Kidney glomerular epithelial cell (primary cell): ENCODE results near the gene CCDC33.

Source experiments
- DNase-seq: peaks from one replicate; lab custom pipeline; 2025; lab: John Stamatoyannopoulos, UW

CCDC33 gene

DNA sequence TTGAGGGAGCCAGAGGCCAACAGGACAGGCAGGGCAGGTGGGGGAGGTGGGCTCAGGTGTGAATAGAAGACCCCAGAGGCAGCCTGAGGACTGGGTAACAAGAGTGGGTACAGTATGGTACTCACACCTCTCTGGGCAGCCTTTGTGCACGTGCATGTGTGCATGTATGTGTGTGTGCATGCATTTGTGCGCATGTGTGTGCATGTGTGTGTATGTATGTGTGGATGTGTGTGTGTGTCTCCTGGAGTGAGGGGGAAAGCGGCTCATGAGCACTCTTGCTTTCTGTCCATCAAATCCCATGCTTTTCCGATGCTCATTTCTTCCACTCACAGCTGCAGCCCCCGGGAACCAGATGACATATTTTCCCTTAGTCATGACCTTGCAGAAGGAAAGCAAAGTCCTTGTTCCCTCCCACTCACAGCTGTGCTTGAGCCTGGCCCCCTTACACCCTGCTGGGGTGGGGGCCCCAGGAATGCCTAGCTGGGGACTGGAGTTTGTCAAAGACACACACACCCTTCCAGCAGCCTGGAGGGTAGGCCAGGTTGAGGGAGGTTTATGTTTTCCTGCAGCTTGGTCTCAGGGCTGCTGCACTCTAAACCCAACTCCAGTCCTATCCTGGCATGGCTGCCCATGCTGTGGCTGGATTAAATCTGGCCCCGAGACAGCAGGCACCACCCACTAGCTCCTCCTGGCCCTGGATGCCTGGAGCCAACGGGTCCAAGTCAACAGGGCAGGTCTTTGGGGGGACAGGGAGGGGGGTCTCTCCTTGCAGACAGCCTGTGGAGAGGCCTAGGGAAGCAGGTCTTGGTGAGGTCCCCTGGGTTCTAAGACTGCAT is 22.5 kb downstream of the CCDC33 start:
- no peak for DNase-seq

- no peak for DNase-seq
These were observed 23.1 kb downstream of the CCDC33 start for GRCh38 chr15:74259292-74259648.

DNA sequence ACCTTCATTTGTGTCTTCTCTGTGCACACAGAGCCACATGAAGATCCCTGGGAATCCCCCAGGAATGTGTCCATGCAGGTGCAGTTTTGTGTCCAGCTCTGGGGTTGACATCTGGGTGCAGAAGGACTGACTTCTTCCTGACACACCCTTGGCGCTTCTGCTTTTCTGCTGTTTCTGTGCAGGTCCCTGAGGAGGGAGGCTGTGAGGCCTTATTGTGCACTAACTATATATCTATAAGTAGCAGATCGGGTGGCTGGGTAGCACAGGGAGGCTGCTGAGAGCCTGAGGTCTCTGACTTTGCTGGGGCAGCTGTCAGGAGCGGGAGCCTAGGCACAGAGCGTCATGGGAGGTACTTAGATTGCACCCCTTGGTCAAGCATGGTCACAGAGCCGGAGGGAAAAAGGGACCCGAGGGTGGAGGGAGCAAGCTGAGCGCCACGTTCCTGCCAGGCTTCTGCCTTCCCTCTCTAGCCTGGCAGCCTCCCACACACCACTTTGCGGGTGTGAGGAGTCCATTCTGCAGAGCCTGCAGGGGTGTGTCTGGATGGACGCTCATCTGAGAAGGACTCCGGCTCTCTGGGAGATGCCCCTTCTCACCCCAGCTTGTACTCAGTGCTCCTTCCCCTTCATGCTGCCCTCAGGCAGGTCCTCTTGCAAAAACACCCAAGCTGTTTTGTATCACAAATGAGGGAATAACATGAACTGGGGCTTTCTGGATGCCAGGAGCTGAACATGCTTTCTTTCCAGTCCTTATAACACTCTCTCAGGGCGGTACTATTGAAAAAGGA is 23.9 kb downstream of the CCDC33 start:
- no peak for DNase-seq

DNA sequence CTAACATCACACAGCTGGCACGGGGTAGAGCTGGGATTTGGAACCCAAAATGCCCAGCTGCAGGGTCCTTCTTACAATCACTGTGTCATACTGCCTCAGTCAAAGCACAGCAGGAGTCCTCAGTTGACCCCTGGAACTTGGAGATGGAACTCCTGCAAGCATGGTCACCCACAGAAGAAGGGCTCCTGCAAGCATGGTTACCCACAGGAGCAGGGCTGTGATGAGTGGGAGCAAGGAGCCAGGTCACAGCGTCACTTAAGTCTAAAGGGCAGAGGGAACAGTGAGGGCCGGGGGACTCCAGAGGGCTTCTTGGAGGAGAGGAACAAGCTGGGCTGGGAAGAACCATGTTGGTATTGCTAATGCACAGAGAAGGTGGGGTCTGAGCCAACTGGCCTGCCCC is 24.9 kb downstream of the CCDC33 start:
- DNase-seq = no peak

GRCh38 chr15:74261685-74262084 is 25.6 kb downstream of the CCDC33 start:
- no peak for DNase-seq

DNA sequence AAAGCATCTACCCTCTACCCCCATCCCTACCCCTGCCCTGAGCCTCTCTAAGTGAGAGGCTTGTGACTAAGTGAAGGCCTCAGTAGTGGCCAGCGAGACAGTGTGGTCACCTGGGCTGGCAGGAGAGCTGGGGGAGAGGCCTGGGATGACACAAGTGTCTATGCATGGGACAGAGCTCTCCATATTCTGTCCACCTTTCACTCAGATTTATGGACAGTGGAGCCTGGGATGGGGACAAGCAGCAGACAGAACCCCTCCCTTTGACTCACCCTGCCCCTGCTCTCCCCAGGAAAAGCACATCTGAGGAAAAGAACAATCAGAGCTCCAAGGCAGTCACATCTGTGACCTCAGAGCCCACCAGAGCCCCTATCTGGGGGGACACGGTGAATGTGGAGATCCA is 26.0 kb downstream of the CCDC33 start:
- DNase-seq = no peak

DNA sequence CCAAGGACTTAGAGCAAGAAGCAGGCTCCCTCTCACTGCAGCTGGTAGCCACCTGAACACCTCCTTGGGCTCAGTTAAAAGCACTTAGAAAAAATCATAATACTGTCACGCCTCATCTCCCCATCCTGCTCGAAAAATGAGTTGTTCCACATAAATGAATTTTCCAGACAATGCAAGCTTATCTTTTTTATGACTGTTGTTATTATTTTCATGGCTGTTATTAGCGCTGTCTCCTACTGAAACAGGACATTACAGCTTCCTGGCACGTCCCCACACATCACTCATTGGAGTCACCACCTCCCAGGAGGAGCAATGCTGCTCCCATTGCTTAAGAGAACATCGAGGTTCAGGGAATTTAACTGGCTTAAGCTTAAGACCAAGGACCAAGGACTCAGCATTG is 26.5 kb downstream of the CCDC33 start:
- no peak for DNase-seq

- DNase-seq = no peak
These were observed 27.3 kb downstream of the CCDC33 start for GRCh38 chr15:74263466-74263865.

DNA sequence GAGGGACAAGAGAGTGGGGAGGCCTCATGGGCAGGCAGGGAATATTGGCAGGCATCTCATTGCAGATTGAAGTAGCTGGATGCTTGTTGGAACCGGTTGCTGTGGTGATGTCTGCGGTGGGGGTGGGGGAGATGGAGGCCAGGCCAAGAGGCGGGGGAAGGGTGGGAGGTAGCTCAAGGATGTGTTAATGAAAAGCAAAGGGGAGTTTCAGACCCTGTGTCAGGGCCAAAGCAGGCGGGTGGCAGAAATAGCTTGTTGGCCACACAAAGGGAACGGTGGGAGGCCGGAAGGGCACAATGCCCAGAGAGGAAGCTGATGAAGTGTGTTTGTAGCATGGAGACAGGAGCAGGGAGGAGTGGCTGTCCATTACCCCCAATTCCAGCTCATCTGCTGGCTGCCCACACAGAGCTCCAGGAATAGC is 28.0 kb downstream of the CCDC33 start:
- no peak for DNase-seq

DNA sequence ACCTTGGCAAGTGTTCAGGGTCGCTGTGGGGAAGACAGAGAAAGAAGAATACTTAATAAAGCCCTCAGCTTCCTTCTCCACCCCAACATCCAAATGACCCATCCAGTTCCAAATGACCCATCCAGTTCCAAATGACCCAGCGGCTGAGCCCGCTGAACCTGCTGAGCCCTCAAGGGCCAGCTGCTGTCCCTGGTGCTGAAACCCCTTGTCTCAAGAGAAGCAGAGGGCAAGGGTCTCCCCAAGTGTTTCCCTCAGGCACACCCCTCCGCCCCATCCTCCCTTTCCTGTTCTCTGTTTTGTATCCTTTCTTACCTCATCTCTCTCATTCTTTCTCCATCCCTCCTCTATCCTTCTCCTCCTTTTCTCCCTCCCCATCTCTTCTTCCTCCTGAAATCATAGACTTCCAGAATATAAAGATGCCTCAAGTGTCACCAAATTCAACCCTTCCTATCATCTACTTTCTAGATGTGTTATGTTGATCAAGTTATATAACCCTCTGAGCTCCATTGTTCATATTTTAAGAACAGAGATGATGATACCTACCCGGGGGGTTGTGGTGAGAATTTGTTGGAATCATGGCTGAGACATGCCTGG is 29.0 kb downstream of the CCDC33 start:
- no peak for DNase-seq

GRCh38 chr15:74268020-74268419 is 31.9 kb downstream of the CCDC33 start:
- DNase-seq = no peak

DNA sequence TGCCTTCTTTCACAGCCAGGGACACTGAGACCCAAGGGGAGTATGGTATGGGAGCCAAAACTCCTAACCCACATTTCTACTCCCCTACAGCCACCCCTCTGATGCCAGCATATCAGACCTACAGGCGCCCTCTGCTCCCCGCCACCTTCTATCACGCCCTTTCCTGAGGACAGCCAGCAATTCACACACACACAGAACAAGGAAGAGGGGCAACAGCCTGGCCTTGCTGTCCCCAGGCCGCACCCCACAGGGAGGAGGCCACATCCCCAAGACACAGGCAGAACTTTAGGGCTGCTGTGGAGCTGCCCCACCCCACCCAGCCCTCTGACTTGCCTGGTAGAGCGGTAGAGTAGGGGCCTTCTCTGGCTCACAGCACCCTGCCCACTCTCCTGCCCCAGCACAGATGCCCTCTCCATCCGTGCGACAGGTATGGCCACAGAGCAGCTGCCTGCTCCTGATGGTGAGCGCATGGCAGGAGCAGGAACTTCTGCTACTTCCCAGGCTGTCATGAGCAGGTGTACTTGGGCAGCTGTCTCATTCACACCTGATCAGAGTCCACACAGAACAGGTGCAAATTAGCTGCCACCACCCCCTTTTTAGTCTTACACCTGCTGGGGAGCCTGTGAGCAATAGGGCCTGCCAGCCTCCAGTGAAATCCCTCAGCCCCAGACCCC is 33.4 kb downstream of the CCDC33 start:
- DNase-seq = no peak

DNA sequence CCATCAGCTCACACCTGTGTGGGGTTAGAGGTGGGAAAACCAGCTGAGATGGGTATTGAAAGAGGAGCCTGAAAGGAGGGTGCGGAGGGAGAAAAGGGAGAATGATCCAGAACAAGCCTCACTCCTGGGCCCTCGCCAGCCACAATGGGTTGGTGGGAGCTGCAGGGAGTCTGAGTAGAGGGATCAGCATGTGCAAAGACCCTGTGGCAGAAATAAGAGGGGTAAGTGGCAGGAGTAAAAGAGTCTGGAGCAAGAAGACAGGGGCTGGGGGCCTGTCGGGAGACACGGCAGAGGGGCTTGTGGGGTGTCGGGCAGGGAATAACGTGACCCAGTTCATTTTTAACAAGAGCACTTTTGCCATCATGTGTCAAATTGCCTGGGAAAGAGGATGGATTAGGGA is 34.0 kb downstream of the CCDC33 start:
- no peak for DNase-seq

DNA sequence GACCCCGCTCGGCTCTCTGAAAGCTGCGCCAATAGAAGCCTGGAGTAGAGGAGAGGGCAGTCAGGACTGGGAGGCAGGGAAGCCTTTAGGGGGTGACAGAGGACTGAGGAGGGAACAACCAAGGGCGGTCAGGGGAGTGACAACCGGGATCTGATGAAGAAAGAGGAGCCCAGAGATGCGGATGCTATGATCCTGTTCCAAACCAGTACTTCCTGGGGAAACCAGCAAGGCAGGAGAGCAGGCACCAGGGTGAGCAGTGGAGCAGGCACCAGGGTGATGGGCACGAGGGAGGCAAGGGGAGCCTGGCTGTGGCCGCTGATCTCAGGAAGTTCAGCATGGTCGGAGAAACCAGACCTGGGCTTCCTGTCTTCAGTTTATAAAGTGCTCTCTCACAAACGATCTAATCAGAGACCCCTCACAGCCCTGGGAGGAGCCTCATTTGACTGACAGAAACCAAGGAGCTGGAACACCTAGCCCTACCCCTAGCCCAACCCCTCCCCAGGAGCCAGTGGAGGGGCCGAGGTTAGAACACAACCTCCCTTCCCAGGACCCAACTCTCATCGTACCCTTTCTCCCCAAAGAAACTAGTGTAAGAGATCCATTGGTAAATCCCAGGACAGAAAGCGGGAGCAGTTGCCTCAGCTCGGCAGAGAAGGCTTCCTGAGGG is 34.9 kb downstream of the CCDC33 start:
- DNase-seq = no peak

- DNase-seq = no peak
These were observed 36.7 kb downstream of the CCDC33 start for GRCh38 chr15:74272812-74273211.

DNA sequence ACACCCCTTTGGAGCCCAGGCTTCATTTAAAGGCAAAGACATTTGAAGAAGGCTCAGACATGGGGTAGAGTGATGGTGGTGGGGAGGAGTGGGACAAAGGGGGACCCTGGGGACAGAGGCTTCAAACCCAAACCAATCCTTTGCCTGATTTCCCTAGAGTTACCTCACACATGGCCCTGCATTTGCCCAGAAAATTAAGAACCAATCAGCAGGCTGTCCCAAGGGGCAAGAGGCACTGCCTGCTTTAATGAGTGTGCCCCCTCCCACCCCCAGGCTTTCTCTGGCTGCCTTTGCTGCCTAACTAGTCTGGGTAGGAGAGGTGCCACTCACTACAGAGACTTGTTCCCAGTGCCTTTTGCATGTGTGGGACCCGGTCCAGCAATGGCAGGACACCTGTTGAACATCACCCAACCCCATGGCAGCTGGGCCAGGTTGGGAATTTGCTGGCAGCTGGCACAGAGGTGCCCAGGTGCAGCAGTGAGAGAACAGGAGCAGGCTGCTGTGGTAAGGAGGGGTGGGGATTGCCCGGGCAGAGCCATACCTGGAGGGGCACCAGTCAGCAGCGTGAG is 38.4 kb downstream of the CCDC33 start:
- no peak for DNase-seq

DNA sequence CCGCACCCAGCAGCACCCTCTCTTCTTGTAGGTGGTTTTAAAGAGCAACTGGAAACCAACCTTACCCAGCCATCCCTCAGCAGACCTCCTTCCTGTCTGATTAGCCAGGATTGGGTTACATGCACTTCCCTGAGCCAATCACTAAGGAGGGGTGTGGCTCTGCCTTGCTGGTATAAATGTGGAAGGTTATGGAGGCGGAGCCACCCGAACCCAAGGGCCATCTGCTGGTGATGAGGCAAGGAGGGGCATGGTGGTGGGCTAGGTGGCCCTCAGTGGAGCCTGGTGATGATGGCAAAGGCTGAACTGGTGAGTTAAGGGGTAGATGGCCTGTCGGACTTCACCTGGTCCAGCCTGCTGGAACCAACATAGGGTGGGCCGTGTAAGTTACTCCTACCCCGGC is 39.8 kb downstream of the CCDC33 start:
- DNase-seq = no peak

- no peak for DNase-seq
These were observed 40.4 kb downstream of the CCDC33 start for GRCh38 chr15:74276560-74276959.

- no peak for DNase-seq
These were observed 41.2 kb downstream of the CCDC33 start for GRCh38 chr15:74277242-74277810.

DNA sequence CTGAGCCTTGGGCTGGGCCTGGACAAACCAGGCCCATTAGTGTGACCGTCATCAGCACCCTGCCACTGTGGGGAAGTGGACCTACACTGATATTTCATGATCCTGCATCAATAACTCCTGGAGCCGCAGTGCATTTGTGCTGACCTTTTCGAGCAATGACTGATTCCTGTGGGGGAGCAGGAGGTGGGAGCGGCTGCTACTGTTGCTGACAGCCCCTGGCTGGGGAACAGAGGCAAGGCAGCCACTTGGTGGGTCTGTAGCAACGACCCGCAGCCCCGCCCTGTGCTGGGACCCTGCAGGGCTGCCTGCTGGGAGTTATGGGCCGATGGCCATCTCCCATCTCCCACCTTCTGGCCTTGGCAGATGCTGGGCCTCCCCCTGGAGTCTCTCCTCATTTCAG is 42.1 kb downstream of the CCDC33 start:
- no peak for DNase-seq
